GM23338 (cell line): Measurements from ENCODE around the gene PRKD1. TPM values are rescaled to one million over a fixed set of nuclear protein-coding genes. Genes with fewer than 3 reads are reported as not detected.

ENCODE experiments used
- ATAC-seq: fragments of 200-7000 bp; cut with Tn5 transposase; 3 replicates; pipeline ENCODE4 v1.9.1; 2020
- DNase-seq: peaks from one replicate; pipeline ENCODE4 v3.0.0-alpha.2; 2015; ENCODE audit warnings: low spot score
- H2AFZ ChIP-seq: fragments of 200-600 bp; sonication (generic); 2 replicates; pipeline ENCODE4 v1.8.0; 2016; ENCODE audit warnings: antibody characterized with exemption, mild to moderate bottlenecking, moderate library complexity
- H3F3A ChIP-seq: fragments of 200-600 bp; sonication (generic); replicated peaks from 2 replicates; pipeline ENCODE4 v1.8.0; 2017; ENCODE audit warnings: antibody characterized with exemption, mixed run types, low read depth
- H3K27ac ChIP-seq: fragments of 200-600 bp; sonication (generic); 2 replicates; pipeline ENCODE4 v1.6.1; 2016; ENCODE audit warnings: low read depth
- H3K27me3 ChIP-seq: fragments of 200-600 bp; sonication (generic); 2 replicates; pipeline ENCODE4 v1.8.0; 2016; ENCODE audit warnings: mild to moderate bottlenecking, mixed run types, moderate library complexity; ENCODE audit not compliant: insufficient read depth
- H3K36me3 ChIP-seq: fragments of 200-600 bp; sonication (generic); 2 replicates; pipeline ENCODE4 v1.8.0; 2016; ENCODE audit warnings: mild to moderate bottlenecking; ENCODE audit not compliant: insufficient read depth
- H3K4me1 ChIP-seq: fragments of 200-600 bp; sonication (generic); 2 replicates; pipeline ENCODE4 v1.8.0; 2016; ENCODE audit warnings: mild to moderate bottlenecking, moderate library complexity; ENCODE audit not compliant: insufficient read depth
- H3K4me2 ChIP-seq: fragments of 200-600 bp; sonication (generic); 2 replicates; pipeline ENCODE4 v1.7.1; 2017; ENCODE audit warnings: mixed run types
- H3K4me3 ChIP-seq: fragments of 200-600 bp; sonication (generic); 2 replicates; pipeline ENCODE4 v1.6.1; 2016; ENCODE audit warnings: mixed run types
- H3K79me2 ChIP-seq: fragments of 200-600 bp; sonication (generic); replicated peaks from 2 replicates; pipeline ENCODE4 v1.8.0; 2017; ENCODE audit warnings: mild to moderate bottlenecking; ENCODE audit not compliant: insufficient read depth
- H3K9me2 ChIP-seq: fragments of 200-600 bp; sonication (generic); 2 replicates; pipeline ENCODE4 v1.8.0; 2017; ENCODE audit not compliant: insufficient read depth
- H4K20me1 ChIP-seq: fragments of 200-600 bp; sonication (generic); replicated peaks from 2 replicates; pipeline ENCODE4 v1.8.0; 2017; ENCODE audit warnings: mild to moderate bottlenecking; ENCODE audit not compliant: insufficient read depth
- H3K27ac Mint-ChIP-seq: 2 replicates; pipeline ENCODE4 v1.8.0; 2020; ENCODE audit warnings: inconsistent platforms, mild to moderate bottlenecking, moderate library complexity, mixed read lengths
- H3K27me3 Mint-ChIP-seq: 3 replicates; pipeline ENCODE4 v1.8.0; 2022; ENCODE audit warnings: low read depth, mild to moderate bottlenecking, moderate library complexity, mixed read lengths, inconsistent platforms; ENCODE audit not compliant: insufficient read depth, poor library complexity
- H3K36me3 Mint-ChIP-seq: 3 replicates; pipeline ENCODE4 v1.8.0; 2021; ENCODE audit warnings: low read depth, mild to moderate bottlenecking, inconsistent platforms, moderate library complexity, mixed read lengths
- H3K4me1 Mint-ChIP-seq: 3 replicates; pipeline ENCODE4 v1.8.0; 2020; ENCODE audit warnings: mild to moderate bottlenecking, inconsistent platforms, mixed read lengths
- H3K4me3 Mint-ChIP-seq: 3 replicates; pipeline ENCODE4 v1.8.0; 2021; ENCODE audit warnings: moderate library complexity, mild to moderate bottlenecking, inconsistent platforms, mixed read lengths
- H3K9me3 Mint-ChIP-seq: 3 replicates; pipeline ENCODE4 v1.8.0; 2020; ENCODE audit warnings: moderate library complexity, mild to moderate bottlenecking, inconsistent platforms, mixed read lengths
- CREB1 ChIP-seq: fragments of 250-450 bp; sonication (Bioruptor Pico); IDR thresholded peaks from 2 replicates; pipeline ENCODE4 v1.5.0; 2020; ENCODE audit warnings: low read depth, mild to moderate bottlenecking, moderate library complexity
- ETS1 ChIP-seq: IDR thresholded peaks from 2 replicates; pipeline ENCODE4 v1.6.1; 2016; ENCODE audit warnings: antibody characterized with exemption
- EZH2phosphoT487 ChIP-seq: fragments of 200-600 bp; sonication (generic); IDR thresholded peaks from one replicate; pipeline ENCODE4 v1.8.1; 2018; ENCODE audit warnings: antibody characterized with exemption; ENCODE audit not compliant: unreplicated experiment
- JUNB ChIP-seq: IDR thresholded peaks from one replicate; pipeline ENCODE4 v1.6.1; 2016; ENCODE audit warnings: antibody characterized with exemption; ENCODE audit not compliant: unreplicated experiment
- NANOG ChIP-seq: IDR thresholded peaks from 2 replicates; pipeline ENCODE4 v1.6.1; 2016; ENCODE audit warnings: antibody characterized with exemption, borderline replicate concordance
- POLR2AphosphoS5 ChIP-seq: IDR thresholded peaks from 2 replicates; pipeline ENCODE4 v1.6.1; 2016; ENCODE audit warnings: antibody characterized with exemption, low read depth
- STAT1 ChIP-seq: IDR thresholded peaks from one replicate; pipeline ENCODE4 v1.6.1; 2016; ENCODE audit warnings: antibody characterized with exemption; ENCODE audit not compliant: unreplicated experiment
- ZNF114 ChIP-seq: fragments of 250-450 bp; sonication (Bioruptor Pico); IDR thresholded peaks from 2 replicates; pipeline ENCODE4 v1.5.0; 2020; ENCODE audit warnings: mild to moderate bottlenecking, moderate library complexity
- ZNF331 ChIP-seq: fragments of 250-450 bp; sonication (Bioruptor Pico); IDR thresholded peaks from 2 replicates; pipeline ENCODE4 v1.5.0; 2020; ENCODE audit warnings: low read depth, mild to moderate bottlenecking, moderate library complexity
- ZNF462 ChIP-seq: fragments of 250-450 bp; sonication (Bioruptor Pico); IDR thresholded peaks from 2 replicates; pipeline ENCODE4 v1.5.0; 2020; ENCODE audit warnings: mild to moderate bottlenecking, moderate library complexity
- polyA plus RNA-seq: library from polyadenylated mRNA; unstranded; fragments of >200 nt; fragmentation: Nextera tagmentation; extraction: Ambion mirVana; gene quantifications from 2 replicates; pipeline ENCODE4 v1.2.1, GENCODE V29; 2016
- total RNA-seq: library from RNA; depleted of rRNA; stranded (reverse); fragments of >200 nt; shearing (Covaris generic); gene quantifications from 2 replicates; pipeline ENCODE4 v1.2.3, GENCODE V29; 2014
- TF ChIP-seq, protein P1 (sequence below): IDR thresholded peaks from one replicate; pipeline ENCODE4 v1.6.1; 2018; ENCODE audit warnings: antibody characterized with exemption; ENCODE audit not compliant: unreplicated experiment

Gene PRKD1
- total and polyA plus RNA-seq, 2 experiments from 2014 or later, result 3.1 to 9.7 TPM

GRCh38 chr14:29796853-29797252 is 130.8 kb downstream of the PRKD1 start (continued):
- no peak for TF ChIP-seq ETS1
- no peak for TF ChIP-seq JUNB
- TF ChIP-seq EZH2phosphoT487, result no peak
- TF ChIP-seq NANOG, result no peak
- no peak for TF ChIP-seq ZNF114 (CRISPR knock-in tag)
- TF ChIP-seq POLR2AphosphoS5, result no peak
- TF ChIP-seq, protein P1, sequence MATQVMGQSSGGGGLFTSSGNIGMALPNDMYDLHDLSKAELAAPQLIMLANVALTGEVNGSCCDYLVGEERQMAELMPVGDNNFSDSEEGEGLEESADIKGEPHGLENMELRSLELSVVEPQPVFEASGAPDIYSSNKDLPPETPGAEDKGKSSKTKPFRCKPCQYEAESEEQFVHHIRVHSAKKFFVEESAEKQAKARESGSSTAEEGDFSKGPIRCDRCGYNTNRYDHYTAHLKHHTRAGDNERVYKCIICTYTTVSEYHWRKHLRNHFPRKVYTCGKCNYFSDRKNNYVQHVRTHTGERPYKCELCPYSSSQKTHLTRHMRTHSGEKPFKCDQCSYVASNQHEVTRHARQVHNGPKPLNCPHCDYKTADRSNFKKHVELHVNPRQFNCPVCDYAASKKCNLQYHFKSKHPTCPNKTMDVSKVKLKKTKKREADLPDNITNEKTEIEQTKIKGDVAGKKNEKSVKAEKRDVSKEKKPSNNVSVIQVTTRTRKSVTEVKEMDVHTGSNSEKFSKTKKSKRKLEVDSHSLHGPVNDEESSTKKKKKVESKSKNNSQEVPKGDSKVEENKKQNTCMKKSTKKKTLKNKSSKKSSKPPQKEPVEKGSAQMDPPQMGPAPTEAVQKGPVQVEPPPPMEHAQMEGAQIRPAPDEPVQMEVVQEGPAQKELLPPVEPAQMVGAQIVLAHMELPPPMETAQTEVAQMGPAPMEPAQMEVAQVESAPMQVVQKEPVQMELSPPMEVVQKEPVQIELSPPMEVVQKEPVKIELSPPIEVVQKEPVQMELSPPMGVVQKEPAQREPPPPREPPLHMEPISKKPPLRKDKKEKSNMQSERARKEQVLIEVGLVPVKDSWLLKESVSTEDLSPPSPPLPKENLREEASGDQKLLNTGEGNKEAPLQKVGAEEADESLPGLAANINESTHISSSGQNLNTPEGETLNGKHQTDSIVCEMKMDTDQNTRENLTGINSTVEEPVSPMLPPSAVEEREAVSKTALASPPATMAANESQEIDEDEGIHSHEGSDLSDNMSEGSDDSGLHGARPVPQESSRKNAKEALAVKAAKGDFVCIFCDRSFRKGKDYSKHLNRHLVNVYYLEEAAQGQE, result no peak
- TF ChIP-seq STAT1, result no peak
- no peak for TF ChIP-seq CREB1 (CRISPR knock-in tag)

GRCh38 chr14:29789475-29789874 is 138.2 kb downstream of the PRKD1 start:
- Histone ChIP-seq H2AFZ (no peak overlapping the region), H3F3A (no peaks in the 10 kb centered on the region), H3K36me3 (no peaks in the 10 kb centered on the region), H3K9me2 (no peaks in the 10 kb centered on the region), H3K79me2 (no peaks in the 10 kb centered on the region), H3K27me3 (no peaks in the 10 kb centered on the region), H3K4me2 (no peak overlapping the region), H4K20me1 (no peaks in the 10 kb centered on the region), H3K4me3 (no peak overlapping the region), H3K4me1 (0 out of 2 replicates have a peak, but pooled peaks cover 4% of the 10 kb centered on the region), H3K27ac (no peak overlapping the region)
- no peaks in the 10 kb centered on the region for H3K27me3 Mint-ChIP-seq
- no peak overlapping the region for H3K27ac Mint-ChIP-seq
- no peaks in the 10 kb centered on the region for H3K9me3 Mint-ChIP-seq
- H3K4me3 Mint-ChIP-seq, result no peak overlapping the region
- peaks cover 3% of the 10 kb centered on the region; the same call in 2 of the 3 replicates for H3K4me1 Mint-ChIP-seq
- DNase-seq, result no peak
- ATAC-seq, result no peak
- no peaks in the 10 kb centered on the region for H3K36me3 Mint-ChIP-seq
- TF ChIP-seq ZNF114 (CRISPR knock-in tag) (no peak), ZNF331 (CRISPR knock-in tag) (no peak), ETS1 (no peak), POLR2AphosphoS5 (no peak), ZNF462 (CRISPR knock-in tag) (no peak), NANOG (no peak), CREB1 (CRISPR knock-in tag) (no peak)
